Measurements from ENCODE around the gene TGFBR3.

Gene TGFBR3

DNA sequence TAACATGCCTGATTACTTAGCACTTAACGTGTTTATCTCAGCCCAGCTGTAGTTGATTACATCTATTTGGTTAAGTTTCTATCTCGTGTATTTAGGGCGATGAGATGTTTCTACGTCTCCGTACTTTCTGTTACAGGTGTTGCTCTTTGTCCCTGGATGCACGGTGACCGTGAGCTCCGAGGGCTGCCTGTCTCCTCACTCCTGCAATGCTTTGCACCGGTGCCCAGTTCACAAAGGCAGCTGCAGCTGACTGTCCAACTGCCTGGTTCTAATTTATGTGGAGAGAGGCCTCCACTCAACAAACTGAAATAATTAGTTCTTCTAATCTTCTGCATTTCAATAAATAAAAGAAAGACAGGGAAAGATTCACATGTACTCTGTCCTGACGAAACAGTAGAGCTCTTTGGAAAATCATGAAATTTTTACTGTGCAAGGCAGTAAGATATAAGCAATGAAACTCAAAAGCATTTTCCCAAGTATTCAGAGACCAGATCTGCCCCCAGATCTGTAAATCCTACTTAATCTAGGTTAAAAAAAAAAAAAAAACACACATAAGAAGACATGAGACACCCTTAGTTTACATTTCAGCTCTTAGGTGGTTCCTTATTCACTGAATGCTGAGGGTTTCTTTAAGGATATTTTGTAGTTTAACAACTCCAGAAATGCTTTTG lies 108.2 kb downstream of the TGFBR3 start:
- no peak for DNase-seq (ENCODE audit: low read depth)

- no peak for DNase-seq (ENCODE audit: low read depth)
Measured at GRCh38 chr1:91777196-91777595, 108.8 kb downstream of the TGFBR3 start.

- no peak for DNase-seq (ENCODE audit: low read depth)
Measured at GRCh38 chr1:91776068-91776794, 109.7 kb downstream of the TGFBR3 start.

DNA sequence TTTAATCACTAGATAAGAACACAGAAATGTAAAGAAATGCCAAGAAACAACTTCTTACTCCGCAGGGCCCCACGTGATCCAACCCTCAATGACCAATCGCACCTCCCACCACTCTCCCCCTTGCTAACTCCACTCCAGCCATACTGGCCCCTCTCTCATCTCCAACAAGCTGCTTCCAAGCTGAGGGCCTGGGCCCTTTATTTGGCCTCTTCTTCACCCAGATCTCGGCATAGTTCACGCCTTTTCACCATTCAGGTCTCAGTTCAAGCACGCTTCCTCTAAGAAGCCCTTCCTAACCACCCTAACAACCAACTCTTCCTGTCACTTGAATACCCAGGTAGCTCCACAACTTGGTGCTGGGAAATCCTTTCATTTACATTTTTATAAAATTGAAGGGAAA lies 110.7 kb downstream of the TGFBR3 start:
- no peak for DNase-seq (ENCODE audit: low read depth)

DNA sequence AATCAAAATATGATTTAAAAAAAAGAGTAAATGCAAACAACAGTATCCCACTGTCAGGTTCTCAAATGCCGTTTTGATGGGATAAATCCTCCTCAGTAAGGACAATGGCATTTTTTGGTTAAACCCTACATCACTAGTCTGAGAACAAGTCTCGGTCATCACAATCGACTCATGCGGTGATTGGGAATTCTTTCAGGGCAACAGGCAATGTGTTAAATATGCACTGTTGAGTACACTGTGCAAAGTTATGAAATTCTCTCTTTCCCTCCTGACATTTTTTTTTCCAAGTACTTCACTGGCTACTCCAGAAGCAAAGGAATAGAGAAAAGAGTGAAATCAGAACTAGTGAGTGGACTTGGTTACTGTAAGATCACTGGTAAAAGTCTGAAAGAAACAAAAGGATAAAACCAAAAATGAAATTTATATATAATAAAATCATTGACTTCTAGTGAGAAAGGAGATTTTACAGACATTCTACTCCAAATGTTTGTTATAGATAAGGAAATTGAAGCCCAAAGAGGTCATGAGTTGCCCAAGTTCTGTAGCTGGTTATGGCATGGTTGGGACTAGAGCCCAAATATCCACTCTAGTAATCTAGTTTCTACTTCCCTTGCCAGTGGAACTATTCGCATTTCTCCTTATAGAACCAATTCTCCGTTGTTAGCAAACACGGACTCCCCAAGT lies 111.3 kb downstream of the TGFBR3 start:
- DNase-seq (ENCODE audit: low read depth), result no peak

- DNase-seq (ENCODE audit: low read depth), result no peak
Measured at GRCh38 chr1:91771717-91772116, 114.2 kb downstream of the TGFBR3 start.

GRCh38 chr1:91770667-91771268 lies 115.2 kb downstream of the TGFBR3 start:
- no peak for DNase-seq (ENCODE audit: low read depth)

- no peak for DNase-seq (ENCODE audit: low read depth)
Measured at GRCh38 chr1:91769742-91770141, 116.2 kb downstream of the TGFBR3 start.

GRCh38 chr1:91768786-91769725 lies 116.9 kb downstream of the TGFBR3 start:
- DNase-seq (ENCODE audit: low read depth), result no peak

- DNase-seq (ENCODE audit: low read depth), result no peak
Measured at GRCh38 chr1:91768120-91768519, 117.8 kb downstream of the TGFBR3 start.

GRCh38 chr1:91766883-91767282 lies 119.1 kb downstream of the TGFBR3 start:
- no peak for DNase-seq (ENCODE audit: low read depth)

GRCh38 chr1:91765880-91766443 lies 120.0 kb downstream of the TGFBR3 start:
- DNase-seq (ENCODE audit: low read depth), result no peak

- no peak for DNase-seq (ENCODE audit: low read depth)
Measured at GRCh38 chr1:91765293-91765692, 120.7 kb downstream of the TGFBR3 start.

- DNase-seq (ENCODE audit: low read depth), result no peak
Measured at GRCh38 chr1:91764471-91765115, 121.4 kb downstream of the TGFBR3 start.

DNA sequence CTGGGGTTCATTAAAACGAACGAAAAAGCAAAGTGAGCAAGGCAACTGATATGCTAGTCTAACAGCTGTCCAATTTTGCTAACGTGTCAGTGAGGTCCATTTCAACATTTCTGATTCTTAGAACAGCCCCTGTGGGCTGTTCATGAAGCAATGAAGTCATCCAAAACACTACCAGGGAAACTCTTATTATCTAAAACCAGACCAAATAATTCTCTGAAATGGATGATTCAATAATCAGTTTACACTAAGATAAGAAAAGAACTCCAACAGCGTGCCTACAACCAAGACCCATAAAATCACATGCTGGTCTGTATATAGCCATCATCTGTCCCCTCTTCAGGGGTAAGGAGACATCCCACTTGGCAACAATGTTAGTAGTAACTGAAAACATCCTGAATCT lies 122.7 kb downstream of the TGFBR3 start:
- DNase-seq (ENCODE audit: low read depth), result no peak

DNA sequence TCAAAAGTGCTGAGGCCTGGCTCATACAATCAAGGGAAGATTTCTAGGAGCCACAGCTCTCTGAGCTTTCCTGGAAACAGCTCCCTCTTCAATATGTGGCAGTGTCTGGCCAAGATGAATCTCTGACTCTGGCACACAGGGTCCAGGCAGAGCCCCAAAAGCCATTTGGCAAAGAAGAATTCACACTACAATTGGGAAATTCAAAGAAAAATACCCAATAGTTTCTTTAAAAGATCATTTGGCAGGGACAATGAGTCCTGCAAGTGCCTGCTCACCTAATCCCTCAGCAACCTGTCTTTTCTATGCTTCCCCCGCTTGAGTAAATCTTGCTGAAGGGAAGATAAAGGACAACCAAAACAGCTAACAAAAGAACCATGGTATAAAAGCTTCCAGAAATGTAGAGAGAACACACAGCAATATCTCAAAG lies 124.6 kb downstream of the TGFBR3 start:
- DNase-seq (ENCODE audit: low read depth), result no peak

DNA sequence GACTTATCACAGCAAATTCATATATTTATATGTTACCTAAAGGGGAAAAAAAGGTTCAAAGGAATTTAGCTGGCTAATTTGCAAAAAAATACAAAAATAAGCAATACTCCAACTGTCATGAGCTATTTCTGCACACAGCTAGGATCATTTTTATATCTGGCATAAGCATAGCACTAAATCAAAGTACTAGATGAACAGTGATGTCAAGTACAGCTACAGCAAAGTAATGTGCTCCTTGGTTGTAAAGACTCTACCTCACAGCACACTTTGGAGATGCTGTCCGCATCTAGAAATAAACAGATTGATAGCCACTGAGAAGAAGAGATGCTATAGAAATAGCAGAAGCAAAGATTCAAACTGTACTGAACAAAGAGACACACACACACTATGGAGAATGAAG lies 125.4 kb downstream of the TGFBR3 start:
- no peak for DNase-seq (ENCODE audit: low read depth)

GRCh38 chr1:91759076-91759475 lies 126.9 kb downstream of the TGFBR3 start:
- no peak for DNase-seq (ENCODE audit: low read depth)

DNA sequence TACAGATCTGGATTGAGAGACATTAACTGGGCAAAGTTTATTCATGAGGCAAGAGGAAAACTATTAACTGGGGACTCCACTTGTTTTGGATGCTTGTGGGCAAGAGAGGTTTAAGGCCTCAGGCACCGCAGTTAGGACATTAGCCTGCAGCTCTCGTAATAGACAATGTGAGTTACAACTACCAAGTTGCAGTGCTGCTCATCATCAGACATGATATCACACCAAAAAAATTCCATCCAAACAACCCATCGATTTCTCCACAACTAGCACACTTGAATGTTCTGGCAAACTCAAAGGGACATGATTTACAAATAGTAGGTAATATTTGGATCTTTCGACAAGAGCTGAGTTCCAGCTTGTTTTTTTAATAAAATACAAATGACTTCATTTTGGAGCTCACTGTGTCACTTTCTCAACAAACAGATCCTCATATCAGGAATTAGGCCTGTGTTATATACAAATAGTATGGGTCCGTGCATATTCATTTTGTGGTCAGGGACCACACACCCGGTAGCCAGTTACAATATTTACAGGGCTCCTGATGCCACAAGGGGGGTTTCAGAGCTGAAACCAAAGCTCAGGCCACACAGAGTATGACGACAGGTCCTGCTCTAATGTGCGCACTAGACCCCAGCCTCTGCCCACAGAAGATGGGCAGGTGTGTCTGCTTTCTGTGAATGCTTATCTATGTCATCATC lies 128.0 kb downstream of the TGFBR3 start:
- no peak for DNase-seq (ENCODE audit: low read depth)

GRCh38 chr1:91755702-91756287 lies 130.2 kb downstream of the TGFBR3 start:
- no peak for DNase-seq (ENCODE audit: low read depth)

Data from activated T-helper 9 cell treated with anti-CD3 and anti-CD28 coated beads, Interleukin-2, amount 50 U/mL, for 16 hours (primary cell).